GM13977 (cell line): ENCODE measurements around the gene SIRPG.

Source experiments
- DNase-seq: peaks from one replicate; pipeline ENCODE4 v3.0.0; 2012; ENCODE audit warnings: low spot score
- CTCF ChIP-seq: IDR thresholded peaks from 2 replicates; pipeline ENCODE4 v1.5.1; 2012; ENCODE audit warnings: mild to moderate bottlenecking, control low read depth; ENCODE audit not compliant: insufficient read depth; ENCODE audit errors: extremely low read depth, missing control alignments
- in situ Hi-C: fragments of 300-500 bp; cut with MboI; formaldehyde crosslinking; loops from one replicate; pipeline ENCODE4 v1.12.0; 2022; ENCODE audit warnings: low sequenced_read_pairs, low pct_unique_long_range_greater_than_20kb, mixed read lengths, inconsistent platforms; ENCODE audit not compliant: unreplicated experiment

The SIRPG gene

GRCh38 chr20:1626528-1627199 is 30.9 kb downstream of the SIRPG start:
- DNase-seq, result no peak
- in situ Hi-C loops, result no loop called here
- no peak for TF ChIP-seq CTCF

GRCh38 chr20:1625083-1625690 is 32.4 kb downstream of the SIRPG start:
- no peak for DNase-seq
- TF ChIP-seq CTCF, result no peak
- in situ Hi-C loops, result no loop called here

- TF ChIP-seq CTCF, result no peak
Observed at GRCh38 chr20:1623501-1624205, 33.9 kb downstream of the SIRPG start.

GRCh38 chr20:1622450-1622849 is 35.1 kb downstream of the SIRPG start:
- TF ChIP-seq CTCF, result no peak
- in situ Hi-C loops, result no loop called here
- DNase-seq, result no peak

More at GRCh38 chr20:1623501-1624205, 33.9 kb downstream of the SIRPG start:
- no peak for DNase-seq
- in situ Hi-C loops, result no loop called here

- in situ Hi-C loops, result no loop called here
- DNase-seq, result no peak
Observed at GRCh38 chr20:1621316-1621715, 36.3 kb downstream of the SIRPG start.

More at GRCh38 chr20:1621316-1621715, 36.3 kb downstream of the SIRPG start:
- no peak for TF ChIP-seq CTCF
